Endodermal cell (in vitro differentiated cells): Measurements from ENCODE around the gene LRP2. TPM values are rescaled to one million over a fixed set of nuclear protein-coding genes. Genes with fewer than 3 reads are reported as not detected.
"Not testable (repeated sequence)": the region's sequence is repeated elsewhere in the genome, so short reads cannot be mapped to it uniquely, and the experiment has no call there.

Experiments used
- DNase-seq: peaks from one replicate; pipeline ENCODE4 v3.0.0-alpha.2; 2017
- H3K27ac ChIP-seq: 2 replicates; pipeline ENCODE4 v1.5.1; 2013; ENCODE audit warnings: mild to moderate bottlenecking, low read depth, low read length, moderate library complexity
- H3K27me3 ChIP-seq: 2 replicates; pipeline ENCODE4 v1.6.1; 2013; ENCODE audit warnings: mild to moderate bottlenecking, low read length, moderate library complexity; ENCODE audit not compliant: insufficient read depth, control insufficient read depth, poor library complexity, severe bottlenecking
- H3K36me3 ChIP-seq: 2 replicates; pipeline ENCODE4 v1.7.0; 2013; ENCODE audit warnings: mild to moderate bottlenecking, low read length, moderate library complexity; ENCODE audit not compliant: control insufficient read depth, insufficient read depth
- H3K4me1 ChIP-seq: one replicate; pipeline ENCODE4 v1.7.0; 2013; ENCODE audit warnings: low read length; ENCODE audit not compliant: control insufficient read depth, insufficient read depth
- H3K4me3 ChIP-seq: 2 replicates; pipeline ENCODE4 v1.5.1; 2013; ENCODE audit warnings: mild to moderate bottlenecking, low read length, moderate library complexity
- H3K9ac ChIP-seq: 2 replicates; pipeline ENCODE4 v1.6.1; 2013; ENCODE audit warnings: mild to moderate bottlenecking, low read length, moderate library complexity; ENCODE audit not compliant: poor library complexity, severe bottlenecking; ENCODE audit errors: extremely low read depth
- H3K9me3 ChIP-seq: 2 replicates; pipeline ENCODE4 v1.6.1; 2013; ENCODE audit warnings: mild to moderate bottlenecking, low read length, moderate library complexity; ENCODE audit not compliant: control insufficient read depth
- H3K27ac Mint-ChIP-seq: 2 replicates; pipeline ENCODE4 v1.8.0; 2020; ENCODE audit warnings: mixed read lengths
- H3K27me3 Mint-ChIP-seq: 2 replicates; pipeline ENCODE4 v1.8.0; 2021; ENCODE audit warnings: mild to moderate bottlenecking, mixed read lengths; ENCODE audit not compliant: insufficient read depth
- H3K36me3 Mint-ChIP-seq: 2 replicates; pipeline ENCODE4 v1.8.0; 2020; ENCODE audit warnings: low read depth, mixed read lengths
- H3K4me1 Mint-ChIP-seq: 2 replicates; pipeline ENCODE4 v1.8.0; 2020; ENCODE audit warnings: mixed read lengths
- H3K4me3 Mint-ChIP-seq: 2 replicates; pipeline ENCODE4 v1.8.0; 2020; ENCODE audit warnings: mild to moderate bottlenecking, moderate library complexity, mixed read lengths
- H3K9me3 Mint-ChIP-seq: 2 replicates; pipeline ENCODE4 v1.8.0; 2020; ENCODE audit warnings: mild to moderate bottlenecking, mixed read lengths
- WGBS, 2 experiments: methylation state at CpG; one replicate each; pipeline versions ENCODE4 v1.1.5 to v1.1.7; 2013; ENCODE audit warnings: missing lambda C conversion rate in 2 of 2, mixed read lengths in 1 of 2; ENCODE audit not compliant: insufficient coverage in 1 of 2, insufficient read length in 1 of 2; 5-methylcytosine and 5-hydroxymethylcytosine counted together
- total RNA-seq, 2 donors: library from RNA; stranded (reverse); fragmentation: NEBNext Ultra II Directional in 1 of 2; extraction: Animal tissue kit (Norgen Biotek cat#: 25700) in 1 of 2; gene quantifications; 2 replicates in 1 of 2; 3 replicates in 1 of 2; pipeline ENCODE4 v1.2.1, GENCODE V29; 2021
- TF ChIP-seq, protein P1 (sequence below): fragments of 200-600 bp; sonication (generic); conservative IDR thresholded peaks from 2 replicates; pipeline ENCODE4 v1.5.0; 2021; ENCODE audit warnings: antibody characterized with exemption, mild to moderate bottlenecking

Gene LRP2
- total RNA-seq, 2 donors from 2014 or later: 2.2 to 3.5 TPM

DNA sequence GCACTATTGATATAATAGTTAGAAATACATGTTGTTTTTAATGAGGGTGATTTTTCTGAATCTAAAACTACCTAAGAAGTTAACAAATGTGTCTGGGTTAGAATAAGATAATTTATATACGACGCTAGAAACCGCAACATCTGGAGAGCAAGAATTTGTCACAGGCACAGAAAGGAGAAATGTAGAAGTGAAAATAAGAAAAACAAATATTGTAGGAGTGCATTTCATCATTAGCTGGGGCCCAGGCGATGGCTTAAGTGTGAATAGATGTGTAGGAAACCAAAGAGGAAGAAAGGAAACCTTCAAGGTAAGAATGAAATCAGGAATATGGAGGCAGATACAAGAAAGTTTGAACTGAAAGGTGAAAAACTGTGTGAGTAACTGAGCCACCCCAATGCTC, 90.3 kb downstream of the LRP2 start:
- H3K4me3 ChIP-seq: no peak overlapping the region
- WGBS, 2 experiments: 94 to 100% methylated on average over 4 of the region's 4 CpGs

DNA sequence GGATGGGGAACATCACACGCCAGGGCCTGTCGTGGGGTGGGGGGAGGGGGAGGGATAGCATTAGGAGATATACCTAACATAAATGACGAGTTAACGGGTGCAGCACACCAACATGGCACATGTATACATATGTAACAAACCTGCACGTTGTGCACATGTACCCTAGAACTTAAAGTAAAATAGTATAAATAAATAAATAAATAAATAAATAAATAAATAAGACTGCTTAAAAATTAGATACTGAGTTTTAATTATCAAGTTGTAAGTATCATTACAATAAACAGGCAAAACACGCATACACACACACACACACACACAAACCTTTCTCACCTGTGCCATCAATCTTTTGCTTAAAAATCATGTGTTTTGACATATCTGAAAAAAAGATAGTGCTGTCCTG, 91.8 kb downstream of the LRP2 start:
- not testable (repeated sequence) for H3K36me3 Mint-ChIP-seq, H3K27me3 ChIP-seq, H3K27ac Mint-ChIP-seq, H3K9me3 ChIP-seq, H3K36me3 ChIP-seq, H3K9ac ChIP-seq, H3K4me1 ChIP-seq, H3K4me3 Mint-ChIP-seq, H3K4me3 ChIP-seq, H3K9me3 Mint-ChIP-seq, H3K27me3 Mint-ChIP-seq, H3K27ac ChIP-seq, H3K4me1 Mint-ChIP-seq, DNase-seq
- WGBS, 2 experiments: 76% methylated on average over 3 of the region's 6 CpGs; no CpG with 5 or more reads in 1 of the 2 experiments

More for the DNA sequence above, 90.3 kb downstream of the LRP2 start:
- no peak overlapping the region for H3K4me3 Mint-ChIP-seq
- no peaks in the 10 kb centered on the region for H3K36me3 Mint-ChIP-seq
- TF ChIP-seq, protein P1, sequence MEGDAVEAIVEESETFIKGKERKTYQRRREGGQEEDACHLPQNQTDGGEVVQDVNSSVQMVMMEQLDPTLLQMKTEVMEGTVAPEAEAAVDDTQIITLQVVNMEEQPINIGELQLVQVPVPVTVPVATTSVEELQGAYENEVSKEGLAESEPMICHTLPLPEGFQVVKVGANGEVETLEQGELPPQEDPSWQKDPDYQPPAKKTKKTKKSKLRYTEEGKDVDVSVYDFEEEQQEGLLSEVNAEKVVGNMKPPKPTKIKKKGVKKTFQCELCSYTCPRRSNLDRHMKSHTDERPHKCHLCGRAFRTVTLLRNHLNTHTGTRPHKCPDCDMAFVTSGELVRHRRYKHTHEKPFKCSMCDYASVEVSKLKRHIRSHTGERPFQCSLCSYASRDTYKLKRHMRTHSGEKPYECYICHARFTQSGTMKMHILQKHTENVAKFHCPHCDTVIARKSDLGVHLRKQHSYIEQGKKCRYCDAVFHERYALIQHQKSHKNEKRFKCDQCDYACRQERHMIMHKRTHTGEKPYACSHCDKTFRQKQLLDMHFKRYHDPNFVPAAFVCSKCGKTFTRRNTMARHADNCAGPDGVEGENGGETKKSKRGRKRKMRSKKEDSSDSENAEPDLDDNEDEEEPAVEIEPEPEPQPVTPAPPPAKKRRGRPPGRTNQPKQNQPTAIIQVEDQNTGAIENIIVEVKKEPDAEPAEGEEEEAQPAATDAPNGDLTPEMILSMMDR: no peak
- no peaks in the 10 kb centered on the region for H3K4me1 ChIP-seq
- H3K27me3 ChIP-seq: no peaks in the 10 kb centered on the region
- peaks cover 10% of the 10 kb centered on the region for H3K27me3 Mint-ChIP-seq
- no peak overlapping the region for H3K9ac ChIP-seq
- H3K9me3 ChIP-seq: no peaks in the 10 kb centered on the region
- DNase-seq: no peak
- H3K9me3 Mint-ChIP-seq: peaks cover 2% of the 10 kb centered on the region
- no peaks in the 10 kb centered on the region for H3K4me1 Mint-ChIP-seq
- no peaks in the 10 kb centered on the region for H3K36me3 ChIP-seq
- H3K27ac Mint-ChIP-seq: no peak overlapping the region
- H3K27ac ChIP-seq: no peak overlapping the region

DNA sequence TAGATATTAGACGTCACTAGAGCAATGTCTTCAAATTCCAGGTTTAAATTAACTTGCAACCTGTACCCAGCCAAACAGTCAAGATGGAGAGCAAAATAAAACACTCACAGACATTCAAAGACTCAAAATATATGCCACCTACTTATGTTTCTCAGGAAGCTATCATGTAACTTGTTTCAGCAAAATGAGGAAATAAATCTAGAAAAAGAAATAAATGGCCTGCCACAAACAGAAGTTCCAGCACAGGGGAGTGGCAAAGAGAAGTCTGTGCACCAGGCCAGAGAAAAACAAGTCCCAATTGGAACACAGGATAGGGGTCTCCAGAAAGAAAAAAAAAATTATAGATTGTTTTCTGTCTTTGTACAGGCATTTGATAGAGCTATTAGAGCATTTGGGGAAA, 96.7 kb downstream of the LRP2 start:
- no peaks in the 10 kb centered on the region for H3K36me3 Mint-ChIP-seq
- peaks cover 10% of the 10 kb centered on the region for H3K4me1 Mint-ChIP-seq
- TF ChIP-seq, protein P1: no peak
- 80 to 98% methylated on average over 1 of the region's 1 CpG for WGBS, 2 experiments
- H3K4me3 Mint-ChIP-seq: no peak overlapping the region
- Histone ChIP-seq H3K4me1 (no peaks in the 10 kb centered on the region), H3K36me3 (no peaks in the 10 kb centered on the region), H3K27ac (no peak overlapping the region), H3K27me3 (no peaks in the 10 kb centered on the region), H3K4me3 (no peak overlapping the region), H3K9ac (no peak overlapping the region), H3K9me3 (no peaks in the 10 kb centered on the region)
- no peak for DNase-seq
- H3K27me3 Mint-ChIP-seq: peaks cover 6% of the 10 kb centered on the region
- H3K27ac Mint-ChIP-seq: no peak overlapping the region
- peaks cover 2% of the 10 kb centered on the region for H3K9me3 Mint-ChIP-seq

DNA sequence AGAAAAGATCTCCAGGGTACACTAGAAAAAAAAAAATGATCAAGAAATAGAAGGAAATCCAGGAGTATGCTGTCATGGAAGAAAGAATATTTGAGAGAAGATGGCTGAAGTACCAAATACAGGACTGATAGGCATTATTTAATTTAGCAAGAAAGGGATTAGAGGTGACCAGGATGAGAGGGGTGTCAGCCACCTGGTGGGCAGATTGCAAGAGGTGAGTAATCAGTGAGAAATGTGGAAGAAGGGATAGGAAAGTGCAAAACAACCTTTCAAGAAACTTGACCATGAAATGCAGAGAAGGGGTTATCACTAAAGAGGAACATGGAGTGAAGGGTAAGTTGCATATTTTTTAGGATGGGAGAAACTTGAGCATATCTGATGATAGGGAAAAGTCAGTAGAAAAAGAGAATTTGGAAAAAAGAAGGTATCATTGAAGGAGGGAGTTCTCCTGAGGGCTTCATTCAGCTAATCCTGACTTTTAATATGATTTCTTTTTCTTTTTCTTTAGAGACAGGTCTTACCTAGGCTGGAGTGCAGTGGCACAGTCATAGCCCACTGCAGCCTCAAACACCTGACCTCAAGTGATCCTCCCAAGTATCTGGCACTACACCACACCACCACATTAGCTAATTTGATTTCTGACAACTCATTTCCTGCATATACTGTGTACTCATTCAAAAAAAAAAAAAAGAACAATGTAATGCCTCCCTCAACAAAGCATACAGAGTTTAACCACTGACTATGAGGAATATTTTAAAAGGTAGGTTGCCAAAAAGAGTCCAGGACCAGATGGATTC, 101.3 kb downstream of the LRP2 start:
- no peaks in the 10 kb centered on the region for H3K9me3 Mint-ChIP-seq
- H3K4me3 Mint-ChIP-seq: no peak overlapping the region
- Histone ChIP-seq H3K27ac (no peak overlapping the region), H3K4me3 (no peak overlapping the region), H3K4me1 (no peaks in the 10 kb centered on the region), H3K9me3 (no peaks in the 10 kb centered on the region), H3K36me3 (no peaks in the 10 kb centered on the region), H3K27me3 (no peaks in the 10 kb centered on the region), H3K9ac (no peak overlapping the region)
- TF ChIP-seq, protein P1: no peak
- no peak overlapping the region for H3K27ac Mint-ChIP-seq
- H3K27me3 Mint-ChIP-seq: no peaks in the 10 kb centered on the region
- H3K4me1 Mint-ChIP-seq: peaks cover 22% of the 10 kb centered on the region
- DNase-seq: peak; percentile 68
- H3K36me3 Mint-ChIP-seq: no peaks in the 10 kb centered on the region
